Regular cardiac myocyte (primary cell): ENCODE data around the gene NEGR1. TPM values are rescaled to one million over a fixed set of nuclear protein-coding genes. Genes with fewer than 3 reads are reported as not detected.

Source experiments
- total RNA-seq: library from RNA; depleted of rRNA; stranded (reverse); fragments of >200 nt; gene quantifications from 2 replicates; pipeline ENCODE4 v1.2.3, GENCODE V29; 2014

Gene NEGR1
- total RNA-seq, result 11.8 and 13.8 TPM in 2 replicates

DNA sequence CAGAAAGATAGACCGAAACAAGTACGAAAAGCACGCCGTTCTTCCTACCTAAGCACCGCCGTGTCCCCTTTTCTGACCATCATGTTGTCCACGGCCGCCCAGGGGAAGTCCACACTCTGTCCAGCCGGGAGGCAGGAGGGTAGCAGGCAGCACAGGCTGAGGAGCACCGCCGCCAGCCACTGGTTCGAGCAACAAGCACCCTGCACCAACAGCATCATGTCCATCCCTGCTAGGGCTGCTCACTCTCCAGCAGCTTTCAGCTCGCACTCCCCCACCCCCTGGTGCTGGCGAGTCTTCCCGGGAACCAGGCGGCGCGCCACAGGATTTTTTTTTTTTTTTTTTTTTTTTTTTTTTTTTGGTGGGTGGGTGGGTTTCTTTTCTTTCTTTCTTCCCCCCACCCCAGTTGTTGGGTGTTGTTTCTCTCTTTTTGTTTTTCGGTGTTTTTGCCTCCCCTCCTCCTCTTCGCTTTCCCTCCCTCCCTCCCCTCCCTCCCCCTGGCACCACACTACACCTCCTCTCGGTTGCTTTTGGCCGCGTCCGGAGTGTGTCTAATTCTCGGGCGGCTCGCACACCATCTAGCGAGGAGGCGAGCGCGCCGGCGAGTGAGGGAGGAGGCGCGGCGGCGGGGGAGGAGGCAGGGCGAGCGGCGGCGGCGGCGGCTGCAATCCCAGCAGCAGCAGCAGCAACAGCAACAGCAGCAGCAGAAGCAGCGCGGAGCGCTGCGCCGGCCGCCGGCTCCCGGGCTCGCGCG is at the start of gene NEGR1:
Gene NEGR1 (minus strand): TSS at position 269 of the 751 bp plus-strand sequence.

